ENCODE data around the gene TPCN2. TPM values are rescaled to one million over a fixed set of nuclear protein-coding genes. Genes with fewer than 3 reads are reported as not detected.
"Not testable (repeated sequence)": the region's sequence is repeated elsewhere in the genome, so short reads cannot be mapped to it uniquely, and the experiment has no call there.

The TPCN2 gene
- total RNA-seq, 1 experiment from 2014 or later, result 25.1 TPM

- not testable (repeated sequence) for DNase-seq (ENCODE audit: low spot score)
Observed at GRCh38 chr11:69149338-69150045, 100.8 kb downstream of the TPCN2 start.

DNA sequence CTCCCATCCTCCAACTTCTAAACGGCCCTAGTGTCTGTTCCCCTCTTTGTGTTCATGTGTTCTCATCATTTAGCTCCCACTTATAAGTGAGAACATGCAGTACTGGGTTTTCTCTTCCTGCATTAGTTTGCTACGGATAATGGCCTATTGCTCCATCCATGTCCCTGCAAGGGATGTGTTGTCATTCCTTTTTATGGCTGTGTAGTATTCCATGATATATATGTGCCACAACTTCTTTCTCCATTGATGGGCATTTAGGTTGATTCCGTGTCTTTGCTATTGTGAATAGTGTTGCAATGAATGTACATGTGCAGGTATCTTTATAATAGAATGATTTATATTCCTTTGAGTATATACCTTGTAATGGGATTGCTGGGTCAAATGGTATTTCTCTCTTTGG is 101.4 kb downstream of the TPCN2 start:
- DNase-seq (ENCODE audit: low spot score), result no peak

DNA sequence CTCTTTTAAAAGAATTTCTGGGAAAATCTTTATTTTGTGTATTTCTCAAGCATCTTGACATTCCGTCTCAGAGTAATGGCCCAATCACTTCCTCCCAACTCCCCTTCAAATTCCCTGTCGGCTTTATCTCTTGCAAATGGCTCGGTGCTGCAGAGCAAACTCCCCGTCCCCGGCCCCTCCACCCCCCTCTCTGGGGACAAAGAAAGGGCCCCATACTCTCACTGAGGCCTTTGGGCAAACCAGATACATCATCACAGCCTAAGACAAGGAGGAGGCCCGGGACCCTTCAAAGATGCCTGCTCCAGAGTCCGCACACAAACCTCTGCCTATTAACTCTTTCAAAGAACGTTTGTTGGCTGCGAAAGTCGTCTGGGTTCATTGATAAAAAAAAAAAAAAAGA is 103.1 kb downstream of the TPCN2 start:
- DNase-seq (ENCODE audit: low spot score), result no peak

DNA sequence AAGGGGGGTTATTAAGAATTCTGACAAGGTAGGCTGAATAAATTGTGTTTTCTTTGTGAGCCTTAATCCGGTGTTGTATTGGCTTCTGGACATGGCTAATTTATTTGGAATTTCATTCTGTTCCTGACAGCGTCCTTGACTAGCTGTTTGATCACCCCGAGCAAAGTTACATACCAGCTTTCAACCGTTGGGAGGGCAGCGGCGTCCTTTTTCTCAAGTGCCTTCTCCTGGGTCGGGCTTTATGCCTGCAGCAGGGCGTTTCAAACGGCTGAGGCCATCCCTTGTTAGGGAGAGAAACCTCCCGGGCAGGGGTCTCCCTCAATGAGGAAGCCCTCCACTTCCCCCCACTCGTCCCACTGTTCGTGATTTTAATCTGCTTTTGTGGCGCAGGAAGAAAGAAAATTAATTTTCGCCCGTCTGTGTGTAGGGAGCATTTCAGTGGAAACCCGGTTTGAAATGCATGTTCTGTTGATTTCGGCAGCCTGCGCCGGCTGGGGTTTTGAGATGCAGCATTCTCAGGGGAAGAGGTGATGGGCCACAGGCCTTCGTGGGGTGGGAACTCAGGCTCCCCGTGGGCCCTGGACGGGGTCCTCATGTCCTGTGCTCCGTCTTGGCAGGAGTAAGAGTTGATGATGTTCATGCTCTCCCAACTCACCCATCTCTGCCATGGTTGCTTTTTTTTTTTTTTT is 104.1 kb downstream of the TPCN2 start:
- no peak for DNase-seq (ENCODE audit: low spot score)

DNA sequence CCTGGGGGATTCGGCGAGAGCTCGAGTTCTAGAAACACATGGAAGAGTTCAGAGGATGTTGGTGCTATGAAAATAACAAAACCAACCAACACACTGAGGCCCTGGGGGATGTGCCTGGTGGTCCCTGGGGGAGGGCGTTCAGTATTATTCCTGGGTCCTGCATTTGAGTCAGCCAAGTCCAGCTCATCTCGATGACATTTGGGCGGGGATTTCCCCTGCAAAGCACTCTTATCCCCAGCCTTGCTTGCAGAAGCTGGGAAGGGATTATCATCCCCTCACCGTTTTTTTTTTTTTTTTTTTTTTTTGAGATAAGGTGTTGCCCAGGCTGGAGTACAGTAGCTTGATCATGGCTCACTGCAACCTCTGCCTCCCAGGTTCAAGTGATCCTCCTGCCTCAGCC is 104.9 kb downstream of the TPCN2 start:
- no peak for DNase-seq (ENCODE audit: low spot score)

GRCh38 chr11:69154211-69154913 is 105.6 kb downstream of the TPCN2 start:
- no peak for DNase-seq (ENCODE audit: low spot score)

DNA sequence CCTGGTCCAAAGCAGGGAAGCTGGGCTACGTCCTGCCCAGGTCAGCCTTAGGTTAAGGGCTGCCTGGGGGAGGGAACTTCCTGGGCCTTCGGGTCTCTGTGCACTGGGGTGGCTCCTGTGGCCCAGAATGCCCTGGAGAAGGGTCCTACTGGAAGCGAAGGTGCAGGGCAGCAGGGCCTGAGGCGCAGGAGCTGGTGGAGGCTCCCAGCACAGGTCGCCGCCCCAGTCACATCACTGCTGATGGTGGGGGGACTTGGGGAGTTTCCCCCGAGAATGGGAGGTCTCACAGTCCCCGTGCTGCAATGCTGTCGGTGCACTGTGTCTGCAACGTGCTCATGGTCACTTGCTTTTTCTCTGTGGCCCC is 106.2 kb downstream of the TPCN2 start:
- DNase-seq (ENCODE audit: low spot score), result no peak

DNA sequence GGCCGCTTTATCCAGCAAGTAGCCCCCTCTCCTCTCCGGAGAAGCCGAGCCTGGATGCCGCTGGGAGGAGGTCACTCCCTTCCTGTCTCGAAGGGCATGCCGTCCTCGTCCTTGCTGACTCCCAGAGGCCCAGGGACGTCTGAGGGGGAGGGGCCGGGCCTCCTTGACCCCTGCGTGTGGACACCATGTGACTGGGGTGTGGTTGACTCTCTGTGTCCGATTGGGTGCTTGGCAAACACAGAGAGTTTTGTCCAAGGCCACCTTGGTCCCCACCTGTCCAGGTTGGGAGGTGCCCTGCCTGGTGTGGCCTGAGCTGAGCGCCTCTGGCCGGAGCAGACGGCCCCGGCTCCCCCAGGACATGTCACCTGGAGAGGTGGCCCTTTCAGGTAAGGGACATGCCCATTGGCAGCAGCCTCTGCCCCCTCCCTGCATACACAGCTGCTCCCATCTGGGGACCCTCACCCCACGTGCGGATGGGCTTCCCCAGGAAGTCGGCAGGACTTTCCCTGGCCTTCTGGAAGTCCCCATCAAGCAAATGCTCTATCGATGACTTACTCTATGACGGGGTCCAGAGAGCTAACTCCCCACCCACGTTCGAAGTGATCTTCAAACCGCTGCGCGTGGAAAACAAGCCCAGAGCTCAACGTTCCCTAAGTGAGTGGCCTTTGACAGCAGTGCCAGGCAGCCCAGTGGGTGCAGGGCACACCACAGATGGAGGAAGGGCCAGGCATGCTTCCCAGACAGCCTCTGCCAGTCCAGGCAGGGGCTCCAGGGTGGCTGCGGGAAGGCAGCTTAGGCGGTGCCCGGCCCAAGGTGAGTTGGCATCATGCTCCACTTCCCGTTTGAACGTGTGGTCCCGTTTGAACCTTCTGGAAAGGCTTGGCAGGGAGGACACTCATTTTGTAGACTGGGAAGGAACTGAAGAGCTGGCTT is 106.8 kb downstream of the TPCN2 start, which contains the start of gene SMIM38:
Gene SMIM38, plus strand, starts transcription at position 634 of the 933 bp plus-strand sequence. CDS start 1,912 bp downstream, outside the sequence.
- DNase-seq (ENCODE audit: low spot score), result no peak

- DNase-seq (ENCODE audit: low spot score), result no peak
Observed at GRCh38 chr11:69156235-69156639, 107.5 kb downstream of the TPCN2 start.

DNA sequence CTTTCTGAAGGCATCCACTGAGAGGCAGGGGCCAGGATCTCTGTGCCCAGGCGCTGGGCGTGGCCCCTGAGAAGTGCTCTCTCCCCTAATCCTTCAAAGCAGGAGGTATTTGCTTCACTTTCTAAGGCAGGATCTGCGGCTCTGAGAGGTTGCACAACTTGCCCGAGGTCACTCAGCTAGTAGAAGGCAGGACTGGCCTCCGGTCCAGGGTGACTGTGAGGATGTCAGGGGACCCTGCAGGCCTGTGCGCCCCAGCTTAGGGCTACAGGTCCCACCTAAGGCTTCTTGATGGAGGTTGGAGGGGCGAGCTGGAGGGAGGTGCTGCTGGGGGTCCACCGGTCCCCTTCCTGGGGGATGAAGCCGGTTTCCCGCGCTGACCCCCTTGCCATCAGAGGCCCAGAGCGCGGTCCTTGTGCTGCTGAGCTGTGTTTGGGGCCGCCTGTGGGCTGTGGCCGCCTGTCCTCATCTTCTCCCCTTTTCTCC is 108.0 kb downstream of the TPCN2 start:
- DNase-seq (ENCODE audit: low spot score), result no peak

GRCh38 chr11:69157156-69157821 is 108.6 kb downstream of the TPCN2 start:
- DNase-seq (ENCODE audit: low spot score), result no peak

GRCh38 chr11:69157822-69158231 is 109.1 kb downstream of the TPCN2 start:
- no peak for DNase-seq (ENCODE audit: low spot score)

DNA sequence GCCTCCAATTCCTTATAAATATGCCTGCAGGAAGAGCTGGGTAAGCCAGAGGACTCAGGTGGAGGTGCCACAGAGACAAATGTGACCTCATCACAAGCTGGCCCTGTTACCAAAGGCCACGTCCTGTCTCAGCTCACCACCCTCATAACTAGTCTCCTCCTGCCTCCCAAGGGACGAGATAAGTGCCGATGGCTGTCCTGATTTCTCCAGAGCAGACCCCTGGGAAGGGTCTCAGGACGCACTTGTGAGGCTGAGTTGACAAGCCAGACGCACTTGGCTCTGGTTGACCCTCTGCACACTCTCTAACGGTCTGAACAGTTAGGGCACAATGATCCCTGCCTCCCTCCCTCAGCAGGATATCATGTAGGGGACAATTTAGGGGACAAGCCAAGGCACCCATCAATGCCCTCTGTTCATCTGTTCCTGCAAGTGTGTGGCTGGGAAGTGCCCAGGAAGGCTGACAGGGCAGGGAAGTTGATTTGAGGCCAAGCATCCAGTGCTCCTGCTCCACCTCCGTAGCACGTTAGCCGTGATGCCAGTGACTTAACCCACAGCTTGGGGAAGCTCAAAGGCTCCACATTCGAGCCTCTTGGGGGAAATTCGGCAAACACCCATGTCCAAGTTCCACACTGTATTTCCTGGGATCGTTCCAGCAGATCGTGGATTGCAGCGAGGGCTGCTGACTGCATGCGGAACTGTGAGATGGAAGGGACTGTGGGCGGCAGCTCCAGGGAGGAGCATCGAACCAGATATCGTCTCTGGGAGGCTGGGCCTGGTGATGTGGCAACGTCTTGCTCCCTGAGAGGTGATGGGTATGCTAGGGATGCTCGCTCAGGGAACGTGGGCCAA is 109.8 kb downstream of the TPCN2 start:
- no peak for DNase-seq (ENCODE audit: low spot score)

DNA sequence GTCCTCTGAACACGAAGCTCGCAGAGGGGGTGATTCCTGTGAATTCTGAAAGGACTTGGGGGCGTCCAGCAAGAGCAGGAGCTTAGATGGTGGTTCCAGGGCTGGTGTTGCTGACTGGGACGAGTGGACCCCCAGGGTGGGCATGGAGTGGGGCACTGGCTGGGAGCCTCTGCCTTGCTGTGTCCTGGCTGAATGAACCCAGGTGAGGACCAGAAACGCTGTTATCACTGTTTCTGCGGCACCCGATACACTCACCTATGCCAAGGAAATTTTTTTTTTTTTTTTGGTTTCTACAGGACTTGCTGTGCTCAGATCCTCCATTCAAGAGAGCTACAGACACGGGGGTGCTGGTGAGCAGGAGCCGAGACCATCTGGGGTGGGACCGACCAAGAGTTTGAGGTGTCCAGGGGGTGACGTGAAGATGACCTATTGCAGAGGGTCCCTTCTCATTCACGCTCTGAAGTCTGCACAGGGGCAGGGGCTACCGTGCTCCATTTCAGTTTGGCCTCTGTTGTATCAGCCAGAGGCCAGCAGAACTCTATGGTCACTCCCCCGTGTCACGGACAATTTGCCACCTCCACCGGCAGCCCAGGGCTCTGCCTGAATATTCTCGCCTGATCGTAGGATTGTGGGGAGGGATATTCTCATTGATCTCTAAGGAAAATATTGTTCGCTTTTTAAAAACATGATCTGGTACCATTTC is 110.6 kb downstream of the TPCN2 start:
- no peak for DNase-seq (ENCODE audit: low spot score)

DNA sequence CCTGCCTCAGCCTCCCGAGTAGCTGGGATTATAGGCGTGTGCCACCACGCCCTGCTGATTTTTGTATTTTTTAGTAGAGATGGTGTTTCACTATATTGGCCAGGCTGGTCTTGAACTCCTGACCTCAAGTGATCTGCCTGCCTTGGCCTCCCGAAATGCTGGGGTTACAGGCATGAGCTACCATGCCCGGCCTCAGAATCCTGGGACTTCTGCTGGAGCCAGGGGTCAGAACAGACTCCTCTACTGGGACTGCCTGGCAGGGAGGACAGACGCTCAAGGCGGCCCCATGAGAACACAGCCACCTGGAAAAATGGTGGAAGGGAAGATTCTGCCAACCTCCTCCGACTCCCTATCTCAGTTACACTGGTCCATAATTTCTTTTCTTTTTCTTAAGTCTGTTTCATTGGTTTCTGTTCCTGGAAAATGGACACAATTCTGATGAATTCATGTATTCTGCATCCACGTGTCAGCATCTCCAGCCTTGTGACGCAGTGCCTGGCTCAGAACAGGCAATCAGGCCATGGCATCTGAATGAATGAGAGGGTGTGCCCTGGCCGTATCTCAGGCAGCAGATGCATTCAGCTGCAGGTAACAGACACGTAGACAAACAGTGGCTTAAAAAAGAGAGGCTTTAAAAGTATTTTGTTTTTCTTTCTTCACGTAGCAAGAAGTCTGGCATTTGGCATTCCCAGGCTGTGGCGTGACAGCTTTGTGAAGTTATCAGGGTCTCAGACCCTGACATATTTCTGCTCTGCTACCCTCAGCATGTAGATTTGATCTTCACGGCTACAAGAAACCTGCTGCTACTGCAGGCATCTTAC is 111.8 kb downstream of the TPCN2 start:
- DNase-seq (ENCODE audit: low spot score), result no peak

GRCh38 chr11:69161117-69161407 is 112.3 kb downstream of the TPCN2 start:
- DNase-seq (ENCODE audit: low spot score), result no peak

GRCh38 chr11:69162505-69162904 is 113.8 kb downstream of the TPCN2 start:
- DNase-seq (ENCODE audit: low spot score), result no peak

DNA sequence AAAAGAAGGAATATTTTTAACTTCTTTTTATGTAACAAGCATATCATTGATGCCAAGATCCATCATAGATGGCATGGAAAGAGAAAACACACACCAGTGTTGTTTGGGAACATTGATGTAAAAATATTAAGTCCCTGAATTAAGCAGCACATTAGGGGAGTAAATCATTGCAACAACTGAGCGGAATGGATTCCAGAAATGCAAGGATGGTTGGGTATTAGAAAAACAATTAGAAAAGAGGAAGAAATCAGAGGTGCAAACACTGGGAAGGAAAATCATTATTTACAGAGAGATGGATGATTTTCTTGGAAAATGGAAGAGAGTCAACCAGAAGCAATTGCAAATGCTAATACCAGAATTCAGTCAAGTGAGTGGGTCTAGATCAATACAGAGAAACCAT is 115.1 kb downstream of the TPCN2 start:
- DNase-seq (ENCODE audit: low spot score), result no peak

DNA sequence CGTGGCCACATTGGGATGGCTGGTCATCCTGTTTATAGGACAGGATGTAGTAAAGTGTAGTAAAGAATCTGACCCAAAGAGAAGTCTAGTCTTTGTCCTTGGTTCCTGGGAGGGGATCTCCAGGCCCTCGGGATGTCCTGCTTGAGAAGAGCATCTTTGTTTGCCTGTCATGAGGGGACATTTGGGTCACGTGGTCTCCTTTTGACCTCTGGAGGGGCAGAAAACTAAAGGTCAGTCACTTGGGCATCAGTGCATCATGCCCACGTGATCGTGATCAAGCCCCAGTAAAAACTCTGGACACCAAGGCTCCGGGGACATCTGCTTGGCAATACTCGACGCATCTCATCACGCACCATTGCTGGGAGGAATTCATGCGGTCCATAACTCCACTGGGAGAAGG is 116.1 kb downstream of the TPCN2 start:
- no peak for DNase-seq (ENCODE audit: low spot score)

All from HT-29 (cell line).